Tibial nerve (tissue), 4 donors: ENCODE measurements around the gene PARD3B. TPM values are rescaled to one million over a fixed set of nuclear protein-coding genes. Genes with fewer than 3 reads are reported as not detected.

Experiments used
- DNase-seq, 2 donors: peaks; one replicate each; pipeline ENCODE4 v3.0.0-alpha.2; 2019; ENCODE audit warnings: low spot score in 2 of 2
- H3K27ac ChIP-seq, 4 donors: fragments of 200-600 bp; sonication (generic) in 3 of 4; one replicate each; pipeline ENCODE4 v1.5.1; 2017 to 2019; ENCODE audit warnings: mild to moderate bottlenecking in 1 of 4
- H3K27me3 ChIP-seq, 2 donors: fragments of 200-600 bp; sonication (generic) in 1 of 2; one replicate each; pipeline versions ENCODE4 v1.5.1 to v1.6.0; 2017 to 2019
- H3K36me3 ChIP-seq, 3 donors: fragments of 200-600 bp; sonication (generic); one replicate each; pipeline ENCODE4 v1.5.1; 2018 to 2019
- H3K4me1 ChIP-seq, 4 donors: fragments of 200-600 bp; sonication (generic) in 3 of 4; one replicate each; pipeline ENCODE4 v1.5.1; 2017 to 2019
- H3K4me3 ChIP-seq, 4 donors: fragments of 200-600 bp; sonication (generic) in 3 of 4; one replicate each; pipeline ENCODE4 v1.5.1; 2017 to 2019; ENCODE audit warnings: mild to moderate bottlenecking in 1 of 4, moderate library complexity in 1 of 4
- H3K9me3 ChIP-seq, 4 donors: fragments of 200-600 bp; sonication (generic) in 3 of 4; one replicate each; pipeline ENCODE4 v1.5.1; 2017 to 2019
- EP300 ChIP-seq, 2 donors: sonication (generic); formaldehyde crosslinking; IDR thresholded peaks; one replicate each; pipeline ENCODE4 v1.6.1; 2017; ENCODE audit warnings: antibody characterized with exemption in 2 of 2, mild to moderate bottlenecking in 1 of 2
- POLR2A ChIP-seq, 2 donors: fragments of 450-650 bp; IDR thresholded peaks; one replicate each; pipeline ENCODE4 v1.6.1; 2017; ENCODE audit warnings: antibody characterized with exemption in 2 of 2, mild to moderate bottlenecking in 2 of 2, moderate library complexity in 2 of 2
- WGBS, 2 donors: methylation state at CpG; one replicate each; pipeline ENCODE4 v1.1.5; 2018; 5-methylcytosine and 5-hydroxymethylcytosine counted together
- total RNA-seq, 4 donors: library from RNA; depleted of rRNA; stranded (reverse); fragments of >200 nt; gene quantifications; one replicate each; pipeline ENCODE4 v1.1.0, GENCODE V29; 2016
- TF ChIP-seq, protein P1 (sequence below), 5 experiments: fragments of 200-600 bp in 3 of 5; fragments of 450-650 bp in 2 of 5; sonication (generic) in 3 of 5; IDR thresholded peaks; one replicate each; pipeline ENCODE4 v1.5.1; 2016 to 2019; ENCODE audit warnings: antibody characterized with exemption in 5 of 5, mild to moderate bottlenecking in 3 of 5, moderate library complexity in 2 of 5

Gene PARD3B
- total RNA-seq, 4 donors from 2014 or later: 47.4 to 101 (median 64.8) TPM

DNA sequence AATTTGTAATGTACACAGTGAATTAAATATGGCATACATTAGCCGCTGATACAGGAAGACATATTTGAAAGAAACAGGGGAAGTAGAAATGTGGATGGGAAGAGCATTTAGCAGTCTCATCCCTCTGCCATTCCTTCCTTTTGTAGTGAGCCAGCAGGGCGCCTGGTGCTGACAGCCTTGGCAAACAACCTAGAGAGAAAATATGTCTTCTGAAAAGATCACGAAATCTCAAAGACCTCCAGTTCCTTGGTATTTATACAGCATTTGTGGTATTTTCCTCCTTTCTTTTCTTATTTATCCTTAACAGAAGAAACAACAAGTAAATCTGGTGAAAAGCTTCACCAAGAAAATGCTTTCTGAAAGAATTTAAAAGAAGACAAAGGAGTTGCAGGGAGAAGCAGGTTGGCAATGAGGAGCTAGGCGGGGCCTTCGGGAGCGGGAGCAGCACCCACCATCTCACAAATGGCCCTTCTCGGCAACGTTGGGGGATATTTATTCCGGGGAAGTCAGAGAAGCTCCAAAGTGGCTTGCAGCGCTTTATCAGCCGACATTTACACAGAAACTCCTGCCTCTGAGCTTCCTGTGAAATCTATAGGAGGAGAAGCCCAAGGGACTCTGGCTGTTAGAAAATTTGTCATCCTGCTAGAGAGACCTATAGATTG lies 731.0 kb downstream of the PARD3B start:
- Histone ChIP-seq H3K9me3 (no peaks in the 10 kb centered on the region), H3K36me3 (no peaks in the 10 kb centered on the region), H3K4me3 (no peak overlapping the region), H3K4me1 (peaks cover 0 to 9% (median 0%) of the 10 kb centered on the region in 4 donors), H3K27ac (no peak overlapping the region), H3K27me3 (no peaks in the 10 kb centered on the region)
- WGBS, 2 donors: 85 to 87% methylated on average over 11 of the region's 11 CpGs
- no peak for DNase-seq
- TF ChIP-seq POLR2A (IDR thresholded peaks at IDR 0.05): no peak
- TF ChIP-seq EP300 (IDR thresholded peaks at IDR 0.05): no peak
- TF ChIP-seq, protein P1, sequence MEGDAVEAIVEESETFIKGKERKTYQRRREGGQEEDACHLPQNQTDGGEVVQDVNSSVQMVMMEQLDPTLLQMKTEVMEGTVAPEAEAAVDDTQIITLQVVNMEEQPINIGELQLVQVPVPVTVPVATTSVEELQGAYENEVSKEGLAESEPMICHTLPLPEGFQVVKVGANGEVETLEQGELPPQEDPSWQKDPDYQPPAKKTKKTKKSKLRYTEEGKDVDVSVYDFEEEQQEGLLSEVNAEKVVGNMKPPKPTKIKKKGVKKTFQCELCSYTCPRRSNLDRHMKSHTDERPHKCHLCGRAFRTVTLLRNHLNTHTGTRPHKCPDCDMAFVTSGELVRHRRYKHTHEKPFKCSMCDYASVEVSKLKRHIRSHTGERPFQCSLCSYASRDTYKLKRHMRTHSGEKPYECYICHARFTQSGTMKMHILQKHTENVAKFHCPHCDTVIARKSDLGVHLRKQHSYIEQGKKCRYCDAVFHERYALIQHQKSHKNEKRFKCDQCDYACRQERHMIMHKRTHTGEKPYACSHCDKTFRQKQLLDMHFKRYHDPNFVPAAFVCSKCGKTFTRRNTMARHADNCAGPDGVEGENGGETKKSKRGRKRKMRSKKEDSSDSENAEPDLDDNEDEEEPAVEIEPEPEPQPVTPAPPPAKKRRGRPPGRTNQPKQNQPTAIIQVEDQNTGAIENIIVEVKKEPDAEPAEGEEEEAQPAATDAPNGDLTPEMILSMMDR (IDR thresholded peaks at IDR 0.05): no peak

DNA sequence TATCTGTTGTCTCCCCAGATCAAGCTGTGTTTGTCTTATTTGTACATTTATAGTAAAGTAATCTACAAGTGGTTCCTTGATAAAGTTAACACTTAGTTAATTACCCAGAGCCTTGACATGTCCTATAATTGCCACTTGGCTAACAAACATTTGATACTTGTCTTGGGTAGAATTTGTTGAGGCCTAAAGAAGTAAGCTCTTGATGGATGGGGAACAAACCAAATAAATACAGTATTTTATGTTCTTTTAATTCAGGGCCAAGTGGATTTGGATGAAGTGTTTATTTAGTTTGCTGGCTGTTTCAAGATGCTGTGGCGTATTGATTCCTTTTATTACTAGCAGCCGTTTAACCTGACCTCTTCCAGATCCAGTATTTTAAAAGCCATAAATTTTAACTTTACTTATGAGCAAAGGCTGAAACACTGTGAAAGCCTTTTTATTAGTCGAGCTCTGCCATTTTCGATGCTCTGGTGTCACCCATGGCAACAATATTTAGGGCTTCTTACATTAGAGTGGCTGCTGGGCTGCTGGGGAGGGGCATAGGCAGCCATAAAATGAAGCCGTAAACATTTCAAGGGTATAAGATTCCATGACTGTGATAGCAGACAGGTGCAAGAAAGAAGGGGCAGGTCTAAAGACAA lies 735.4 kb downstream of the PARD3B start:
- TF ChIP-seq EP300 (IDR thresholded peaks at IDR 0.05) (no peak), POLR2A (IDR thresholded peaks at IDR 0.05) (no peak)
- TF ChIP-seq, protein P1 (IDR thresholded peaks at IDR 0.05): no peak
- 55 to 56% methylated on average over 5 of the region's 5 CpGs for WGBS, 2 donors
- no peak overlapping the region for H3K4me3 ChIP-seq
- H3K9me3 ChIP-seq: no peaks in the 10 kb centered on the region
- no peak for DNase-seq
- H3K36me3 ChIP-seq: no peaks in the 10 kb centered on the region
- H3K27ac ChIP-seq: no peak overlapping the region
- peaks cover 0 to 9% (median 0%) of the 10 kb centered on the region in 4 donors for H3K4me1 ChIP-seq
- H3K27me3 ChIP-seq: no peaks in the 10 kb centered on the region

DNA sequence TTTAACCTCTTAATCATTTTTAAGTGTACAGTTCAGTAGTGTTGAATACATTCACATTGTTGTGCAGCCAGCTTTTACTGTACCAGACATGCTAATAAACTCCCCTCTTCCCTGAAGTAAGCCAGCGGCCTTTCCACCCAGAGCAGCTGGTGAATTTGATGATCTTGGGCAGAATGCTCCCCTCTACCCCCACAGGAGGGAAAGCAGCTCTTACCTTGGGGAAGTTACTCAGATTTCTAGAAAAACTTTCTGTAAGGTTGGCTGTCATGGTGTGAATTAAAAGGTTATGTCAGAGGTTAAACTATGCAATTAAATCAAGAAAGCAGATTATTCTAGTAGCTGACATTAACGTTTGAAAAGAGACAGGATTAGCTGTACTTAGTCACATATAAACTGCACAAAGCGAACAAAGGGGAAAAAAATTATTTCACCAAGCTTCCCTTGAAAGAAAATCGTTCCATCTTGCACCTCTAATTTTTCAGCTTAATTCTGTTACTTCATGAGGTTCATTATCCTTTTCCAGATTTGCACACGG lies 738.5 kb downstream of the PARD3B start:
- no peak for DNase-seq
- Histone ChIP-seq H3K4me1 (peaks cover 0 to 9% (median 0%) of the 10 kb centered on the region in 4 donors), H3K27ac (no peak overlapping the region), H3K9me3 (no peaks in the 10 kb centered on the region), H3K27me3 (no peaks in the 10 kb centered on the region), H3K4me3 (no peak overlapping the region), H3K36me3 (no peaks in the 10 kb centered on the region)
- WGBS, 2 donors: 71 to 81% methylated on average over 5 of the region's 5 CpGs
- no peak for TF ChIP-seq POLR2A (IDR thresholded peaks at IDR 0.05)
- TF ChIP-seq EP300 (IDR thresholded peaks at IDR 0.05): no peak
- TF ChIP-seq, protein P1 (IDR thresholded peaks at IDR 0.05): no peak

DNA sequence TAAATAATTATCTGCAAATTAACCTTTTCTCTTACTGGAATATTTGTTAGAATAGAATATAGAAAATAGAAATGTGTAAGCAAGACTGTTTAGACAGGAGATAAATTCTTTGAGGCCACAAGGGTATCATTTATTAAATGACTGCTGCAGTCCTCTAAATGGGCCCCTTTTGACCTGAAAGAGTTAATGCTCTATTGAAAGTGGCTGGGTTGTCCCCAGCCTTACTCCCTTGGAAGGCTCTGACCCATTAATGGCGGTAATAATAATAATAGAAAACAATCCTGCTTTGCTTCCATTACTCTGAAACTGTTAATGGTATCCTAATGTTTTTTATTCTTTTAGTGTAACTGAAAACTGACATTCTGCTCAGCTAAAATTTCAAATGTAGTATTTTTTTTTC lies 739.1 kb downstream of the PARD3B start:
- Histone ChIP-seq H3K9me3 (no peaks in the 10 kb centered on the region), H3K36me3 (no peaks in the 10 kb centered on the region), H3K4me1 (peaks cover 0 to 9% (median 0%) of the 10 kb centered on the region in 4 donors), H3K27me3 (no peaks in the 10 kb centered on the region), H3K4me3 (no peak overlapping the region), H3K27ac (no peak overlapping the region)
- 61 to 67% methylated on average over 1 of the region's 1 CpG for WGBS, 2 donors
- DNase-seq: no peak
- TF ChIP-seq POLR2A (IDR thresholded peaks at IDR 0.05): no peak
- no peak for TF ChIP-seq EP300 (IDR thresholded peaks at IDR 0.05)
- TF ChIP-seq, protein P1 (IDR thresholded peaks at IDR 0.05): no peak

DNA sequence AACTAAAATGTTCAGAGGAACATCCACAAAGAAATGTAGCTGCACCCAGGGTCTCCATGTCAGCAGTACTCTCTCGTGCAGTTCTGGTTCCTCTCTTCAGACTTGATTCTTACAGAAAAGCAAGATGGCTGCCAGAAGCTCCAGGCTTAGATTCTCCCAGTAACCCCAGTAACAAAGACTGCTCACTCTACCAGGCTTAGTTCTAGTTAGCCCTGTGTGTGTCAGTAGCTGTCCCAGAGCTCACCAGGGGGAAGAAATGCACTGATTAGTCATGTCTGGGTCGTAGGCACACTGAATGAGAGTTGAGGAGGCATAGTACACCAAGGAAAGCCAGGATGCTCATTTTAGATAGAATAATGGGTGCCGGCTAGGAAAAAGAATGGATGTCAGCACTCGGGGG lies 742.0 kb downstream of the PARD3B start:
- 90 to 94% methylated on average over 4 of the region's 4 CpGs for WGBS, 2 donors
- no peak overlapping the region for H3K27ac ChIP-seq
- peaks cover 0 to 4% (median 0%) of the 10 kb centered on the region in 3 donors for H3K36me3 ChIP-seq
- no peak overlapping the region for H3K4me3 ChIP-seq
- DNase-seq: no peak
- TF ChIP-seq POLR2A (IDR thresholded peaks at IDR 0.05) (no peak), EP300 (IDR thresholded peaks at IDR 0.05) (no peak)
- TF ChIP-seq, protein P1 (IDR thresholded peaks at IDR 0.05): no peak
- H3K9me3 ChIP-seq: peaks cover 0 to 6% (median 0%) of the 10 kb centered on the region in 4 donors
- H3K27me3 ChIP-seq: no peaks in the 10 kb centered on the region
- no peaks in the 10 kb centered on the region for H3K4me1 ChIP-seq
